Prostate gland (tissue), 2 donors: ENCODE measurements around the gene SLC30A10. TPM values are rescaled to one million over a fixed set of nuclear protein-coding genes. Genes with fewer than 3 reads are reported as not detected.

Experiments
- DNase-seq: peaks from one replicate; pipeline ENCODE4 v3.0.0-alpha.2; 2019; ENCODE audit warnings: low spot score
- H3K27ac ChIP-seq, 2 donors: fragments of 200-600 bp; sonication (generic); 2 replicates each; pipeline ENCODE4 v1.5.1; 2017 to 2019
- H3K27me3 ChIP-seq: fragments of 200-600 bp; sonication (generic); replicated peaks from 2 replicates; pipeline ENCODE4 v1.5.1; 2019; ENCODE audit not compliant: insufficient read depth
- H3K36me3 ChIP-seq, 2 donors: fragments of 200-600 bp; sonication (generic); 1 replicate in 1 of 2; 2 replicates in 1 of 2; pipeline versions ENCODE4 v1.5.1 to v1.8.1; 2017 to 2019
- H3K4me1 ChIP-seq: fragments of 200-600 bp; sonication (generic); replicated peaks from 2 replicates; pipeline ENCODE4 v1.5.1; 2019
- H3K4me3 ChIP-seq, 2 donors: fragments of 200-600 bp; sonication (generic); 2 replicates each; pipeline ENCODE4 v1.5.1; 2017 to 2019
- H3K9me3 ChIP-seq: fragments of 200-600 bp; sonication (generic); 2 replicates; pipeline ENCODE4 v1.5.1; 2017
- POLR2A ChIP-seq: fragments of 450-650 bp; IDR thresholded peaks from one replicate; pipeline ENCODE4 v1.6.1; 2016; ENCODE audit warnings: antibody characterized with exemption, mild to moderate bottlenecking
- POLR2AphosphoS5 ChIP-seq: sonication (generic); formaldehyde crosslinking; IDR thresholded peaks from one replicate; pipeline ENCODE4 v1.6.1; 2017; ENCODE audit warnings: antibody characterized with exemption
- WGBS: methylation state at CpG from one replicate; pipeline ENCODE4 v1.1.5; 2018; 5-methylcytosine and 5-hydroxymethylcytosine counted together
- intact Hi-C: fragments of 100-400 bp; cut with DNase I; formaldehyde crosslinking; loops from one replicate; pipeline ENCODE4 v1.14.2; 2022
- total RNA-seq, 2 donors: library from RNA; depleted of rRNA; stranded (reverse); fragments of >200 nt; gene quantifications; one replicate each; pipeline ENCODE4 v1.1.0, GENCODE V29; 2016
- TF ChIP-seq, protein P1 (sequence below), 4 experiments: fragments of 200-600 bp in 2 of 4; fragments of 450-650 bp in 2 of 4; sonication (generic) in 2 of 4; IDR thresholded peaks; 1 replicate in 3 of 4; 2 replicates in 1 of 4; pipeline ENCODE4 v1.5.1; 2016 to 2019; ENCODE audit warnings: antibody characterized with exemption in 4 of 4, mild to moderate bottlenecking in 2 of 4, moderate library complexity in 2 of 4

SLC30A10 gene
- total RNA-seq, 2 donors from 2014 or later = 0.18 to 1.4 TPM

DNA sequence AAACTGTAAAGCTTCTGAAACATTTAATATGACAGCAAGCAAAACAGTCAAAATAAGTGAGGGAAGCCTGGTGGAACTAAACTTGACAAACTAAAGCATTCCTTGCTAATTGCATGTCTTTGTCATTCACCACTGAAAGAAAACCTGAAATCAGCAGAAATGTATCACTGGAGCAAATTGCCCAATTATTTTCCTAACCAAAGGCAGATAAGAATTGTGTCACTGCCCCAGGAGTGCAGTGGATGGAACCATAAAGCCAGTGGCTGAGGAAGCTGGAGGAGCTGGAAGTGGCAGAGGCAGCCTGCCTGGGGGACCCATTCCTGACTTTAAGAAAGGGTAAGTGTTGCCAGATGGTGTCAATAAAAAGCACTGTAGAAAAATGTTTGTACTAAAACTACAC, 2.7 kb upstream of the SLC30A10 start:
- H3K36me3 ChIP-seq = no peaks in the 10 kb centered on the region
- intact Hi-C loops = no loop called here
- H3K9me3 ChIP-seq = no peaks in the 10 kb centered on the region
- H3K27me3 ChIP-seq = peaks cover 2% of the 10 kb centered on the region
- no peak for DNase-seq
- no peak overlapping the region for H3K27ac ChIP-seq
- peaks cover 5% of the 10 kb centered on the region for H3K4me1 ChIP-seq
- TF ChIP-seq POLR2AphosphoS5 = no peak
- TF ChIP-seq POLR2A = no peak
- TF ChIP-seq, protein P1, sequence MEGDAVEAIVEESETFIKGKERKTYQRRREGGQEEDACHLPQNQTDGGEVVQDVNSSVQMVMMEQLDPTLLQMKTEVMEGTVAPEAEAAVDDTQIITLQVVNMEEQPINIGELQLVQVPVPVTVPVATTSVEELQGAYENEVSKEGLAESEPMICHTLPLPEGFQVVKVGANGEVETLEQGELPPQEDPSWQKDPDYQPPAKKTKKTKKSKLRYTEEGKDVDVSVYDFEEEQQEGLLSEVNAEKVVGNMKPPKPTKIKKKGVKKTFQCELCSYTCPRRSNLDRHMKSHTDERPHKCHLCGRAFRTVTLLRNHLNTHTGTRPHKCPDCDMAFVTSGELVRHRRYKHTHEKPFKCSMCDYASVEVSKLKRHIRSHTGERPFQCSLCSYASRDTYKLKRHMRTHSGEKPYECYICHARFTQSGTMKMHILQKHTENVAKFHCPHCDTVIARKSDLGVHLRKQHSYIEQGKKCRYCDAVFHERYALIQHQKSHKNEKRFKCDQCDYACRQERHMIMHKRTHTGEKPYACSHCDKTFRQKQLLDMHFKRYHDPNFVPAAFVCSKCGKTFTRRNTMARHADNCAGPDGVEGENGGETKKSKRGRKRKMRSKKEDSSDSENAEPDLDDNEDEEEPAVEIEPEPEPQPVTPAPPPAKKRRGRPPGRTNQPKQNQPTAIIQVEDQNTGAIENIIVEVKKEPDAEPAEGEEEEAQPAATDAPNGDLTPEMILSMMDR (IDR thresholded peaks at IDR 0.05) = no peak
- no peak overlapping the region for H3K4me3 ChIP-seq

GRCh38 chr1:219928791-219929118, 398 bp upstream of the SLC30A10 start:
- no peak for TF ChIP-seq POLR2AphosphoS5
- no peak for TF ChIP-seq POLR2A
- TF ChIP-seq, protein P1 (IDR thresholded peaks at IDR 0.05) = no peak
- WGBS = 48% methylated on average over 13 of the region's 13 CpGs
- H3K4me1 ChIP-seq = peaks cover 5% of the 10 kb centered on the region
- H3K27ac ChIP-seq = no peak overlapping the region
- intact Hi-C loops = no loop called here
- H3K9me3 ChIP-seq = no peaks in the 10 kb centered on the region
- no peak overlapping the region for H3K4me3 ChIP-seq
- peaks cover 2% of the 10 kb centered on the region for H3K27me3 ChIP-seq
- DNase-seq = no peak
- H3K36me3 ChIP-seq = no peaks in the 10 kb centered on the region

- Histone ChIP-seq H3K27ac (no peak overlapping the region), H3K4me3 (peak overlapping the region; percentile 17 to 26), H3K36me3 (no peaks in the 10 kb centered on the region), H3K9me3 (no peaks in the 10 kb centered on the region), H3K4me1 (peaks cover 5% of the 10 kb centered on the region), H3K27me3 (peaks cover 2% of the 10 kb centered on the region)
- TF ChIP-seq, protein P1 (IDR thresholded peaks at IDR 0.05) = no peak
- no peak for TF ChIP-seq POLR2AphosphoS5
- intact Hi-C loops = no loop called here
- WGBS = 16% methylated on average over 31 of the region's 31 CpGs
- DNase-seq = no peak
Observed at GRCh38 chr1:219927298-219927955, 930 bp downstream of the SLC30A10 start.

DNA sequence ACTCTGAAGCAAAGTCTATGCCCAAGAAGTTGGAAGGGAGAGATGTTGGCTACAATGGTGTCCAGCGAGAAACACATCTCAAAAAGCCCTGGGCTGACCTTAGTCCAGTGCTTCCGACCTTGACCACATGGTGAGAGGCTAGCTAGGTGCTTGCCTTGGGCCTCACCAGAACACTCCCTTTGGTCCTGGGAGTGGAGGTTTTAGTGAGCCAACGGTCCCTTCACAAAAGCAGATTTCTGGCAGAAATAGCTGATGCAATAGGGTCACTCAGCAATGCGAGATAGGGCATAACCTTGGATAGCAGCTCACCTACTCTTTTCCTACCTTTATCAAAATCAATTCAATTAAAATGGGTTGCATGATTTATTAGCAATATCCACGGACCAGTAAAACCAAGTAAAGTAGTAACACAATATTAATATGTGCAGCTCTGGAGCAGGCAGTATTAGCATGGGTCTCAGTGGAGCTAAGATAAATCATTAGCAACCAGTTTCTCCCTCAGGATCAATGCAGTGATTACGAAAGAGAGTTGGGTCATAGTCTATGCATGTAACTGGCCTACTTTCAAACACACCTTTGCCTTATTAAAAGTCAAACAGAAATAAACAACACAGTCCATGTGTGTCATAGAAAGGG, 1.9 kb downstream of the SLC30A10 start:
- TF ChIP-seq POLR2A (no peak), POLR2AphosphoS5 (no peak)
- TF ChIP-seq, protein P1 (IDR thresholded peaks at IDR 0.05) = no peak
- no peaks in the 10 kb centered on the region for H3K9me3 ChIP-seq
- intact Hi-C loops = no loop called here
- DNase-seq = no peak
- H3K27ac ChIP-seq = no peak overlapping the region
- H3K27me3 ChIP-seq = peaks cover 2% of the 10 kb centered on the region
- H3K4me3 ChIP-seq = no peak overlapping the region
- H3K4me1 ChIP-seq = peaks cover 5% of the 10 kb centered on the region
- whole genome bisulfite sequencing = 95% methylated on average over 6 of the region's 6 CpGs
- no peaks in the 10 kb centered on the region for H3K36me3 ChIP-seq

- no peak for TF ChIP-seq POLR2A
- TF ChIP-seq, protein P1 (IDR thresholded peaks at IDR 0.05) = no peak
- no peak for TF ChIP-seq POLR2AphosphoS5
- intact Hi-C loops = no loop called here
- Histone ChIP-seq H3K4me3 (no peak overlapping the region), H3K36me3 (no peaks in the 10 kb centered on the region), H3K27ac (no peak overlapping the region), H3K9me3 (no peaks in the 10 kb centered on the region), H3K4me1 (peaks cover 5% of the 10 kb centered on the region), H3K27me3 (peaks cover 2% of the 10 kb centered on the region)
- WGBS = 84% methylated on average over 4 of the region's 4 CpGs
- no peak for DNase-seq
Observed at GRCh38 chr1:219924342-219924741, 4.0 kb downstream of the SLC30A10 start.
